Left ventricle myocardium inferior (tissue), 1 donor: Measurements from ENCODE around the gene ANO2. TPM values are rescaled to one million over a fixed set of nuclear protein-coding genes. Genes with fewer than 3 reads are reported as not detected.

Source experiments
- DNase-seq: peaks from one replicate; pipeline ENCODE4 v3.0.0-alpha.2; 2020
- H3K27ac ChIP-seq: fragments of 200-600 bp; replicated peaks from 2 replicates; pipeline ENCODE4 v1.8.0; 2021
- H3K27me3 ChIP-seq: fragments of 200-600 bp; 2 replicates; pipeline ENCODE4 v1.8.0; 2021; ENCODE audit warnings: low read depth
- H3K36me3 ChIP-seq: fragments of 200-600 bp; 2 replicates; pipeline ENCODE4 v1.8.0; 2021
- H3K4me1 ChIP-seq: fragments of 200-600 bp; 2 replicates; pipeline ENCODE4 v1.8.0; 2021
- H3K4me3 ChIP-seq: fragments of 200-600 bp; 2 replicates; pipeline ENCODE4 v1.8.0; 2021; ENCODE audit warnings: mild to moderate bottlenecking, moderate library complexity
- H3K9me3 ChIP-seq: fragments of 200-600 bp; replicated peaks from 2 replicates; pipeline ENCODE4 v1.8.0; 2021
- intact Hi-C: fragments of 100-400 bp; cut with micrococcal nuclease; formaldehyde crosslinking; loops from one replicate; pipeline ENCODE4 v1.11.0; 2022
- total RNA-seq: library from RNA; stranded (reverse); fragmentation: NEBNext Ultra II Directional; extraction: Animal tissue kit (Norgen Biotek cat#: 25700); gene quantifications from one replicate; pipeline ENCODE4 v1.2.1, GENCODE V29; 2021
- TF ChIP-seq, protein P1 (sequence below): fragments of 200-600 bp; IDR thresholded peaks from 2 replicates; pipeline ENCODE4 v1.8.0; 2021; ENCODE audit warnings: antibody characterized with exemption, mild to moderate bottlenecking, borderline replicate concordance
- donor health status: DM: no; HTN: yes; CAD: no; lungs with severe emphysema.

The ANO2 gene
- total RNA-seq, 1 donor from 2014 or later = 13.0 TPM

DNA sequence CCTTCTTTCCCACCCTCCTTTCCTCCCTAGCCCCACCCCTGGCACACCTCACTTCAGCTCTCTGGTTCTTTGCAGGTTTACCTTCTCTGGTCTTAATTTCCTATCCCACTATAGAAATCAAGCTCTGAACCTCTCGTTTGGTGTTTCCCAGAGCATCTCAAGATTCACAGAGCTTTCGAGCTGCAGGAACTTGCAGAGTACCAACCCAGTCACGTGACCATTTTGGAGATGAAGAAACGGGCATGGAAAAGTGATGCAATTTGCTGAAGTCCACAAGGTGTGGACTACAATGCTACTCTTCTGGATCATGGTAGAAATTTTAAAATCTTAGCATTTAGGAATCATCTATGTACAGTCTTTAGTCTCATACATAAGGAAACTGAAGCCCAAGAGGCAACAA is 307.4 kb downstream of the ANO2 start:
- Histone ChIP-seq H3K4me1 (no peaks in the 10 kb centered on the region), H3K4me3 (no peak overlapping the region), H3K27ac (no peak overlapping the region), H3K36me3 (no peaks in the 10 kb centered on the region), H3K27me3 (peaks cover 34% of the 10 kb centered on the region), H3K9me3 (no peaks in the 10 kb centered on the region)
- intact Hi-C loops = no loop called here
- DNase-seq = no peak
- TF ChIP-seq, protein P1, sequence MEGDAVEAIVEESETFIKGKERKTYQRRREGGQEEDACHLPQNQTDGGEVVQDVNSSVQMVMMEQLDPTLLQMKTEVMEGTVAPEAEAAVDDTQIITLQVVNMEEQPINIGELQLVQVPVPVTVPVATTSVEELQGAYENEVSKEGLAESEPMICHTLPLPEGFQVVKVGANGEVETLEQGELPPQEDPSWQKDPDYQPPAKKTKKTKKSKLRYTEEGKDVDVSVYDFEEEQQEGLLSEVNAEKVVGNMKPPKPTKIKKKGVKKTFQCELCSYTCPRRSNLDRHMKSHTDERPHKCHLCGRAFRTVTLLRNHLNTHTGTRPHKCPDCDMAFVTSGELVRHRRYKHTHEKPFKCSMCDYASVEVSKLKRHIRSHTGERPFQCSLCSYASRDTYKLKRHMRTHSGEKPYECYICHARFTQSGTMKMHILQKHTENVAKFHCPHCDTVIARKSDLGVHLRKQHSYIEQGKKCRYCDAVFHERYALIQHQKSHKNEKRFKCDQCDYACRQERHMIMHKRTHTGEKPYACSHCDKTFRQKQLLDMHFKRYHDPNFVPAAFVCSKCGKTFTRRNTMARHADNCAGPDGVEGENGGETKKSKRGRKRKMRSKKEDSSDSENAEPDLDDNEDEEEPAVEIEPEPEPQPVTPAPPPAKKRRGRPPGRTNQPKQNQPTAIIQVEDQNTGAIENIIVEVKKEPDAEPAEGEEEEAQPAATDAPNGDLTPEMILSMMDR = no peak

DNA sequence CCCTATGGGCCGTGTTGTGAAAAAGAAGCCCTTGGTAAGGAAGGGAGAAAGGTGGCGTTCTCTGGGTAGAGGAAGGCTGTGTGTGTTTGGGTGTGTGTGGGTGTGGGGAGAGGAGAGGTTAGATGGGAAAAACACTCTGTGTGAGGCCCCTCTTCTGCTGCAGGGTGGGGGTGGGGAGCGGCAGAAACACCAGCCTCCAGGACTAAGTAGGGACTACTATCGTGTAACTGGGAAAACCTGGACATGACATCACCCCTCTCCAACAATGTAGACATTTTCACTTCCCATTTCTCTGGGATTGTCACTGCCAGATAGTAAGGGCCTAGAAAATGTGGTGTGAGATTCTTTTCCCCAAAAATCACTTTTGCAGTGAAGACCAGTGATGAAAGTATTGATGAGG is 308.2 kb downstream of the ANO2 start:
- H3K4me1 ChIP-seq = no peaks in the 10 kb centered on the region
- TF ChIP-seq, protein P1 = no peak
- H3K27ac ChIP-seq = no peak overlapping the region
- H3K36me3 ChIP-seq = no peaks in the 10 kb centered on the region
- intact Hi-C loops = no loop called here
- no peak overlapping the region for H3K4me3 ChIP-seq
- no peaks in the 10 kb centered on the region for H3K9me3 ChIP-seq
- DNase-seq = no peak
- H3K27me3 ChIP-seq = peaks cover 35% of the 10 kb centered on the region

DNA sequence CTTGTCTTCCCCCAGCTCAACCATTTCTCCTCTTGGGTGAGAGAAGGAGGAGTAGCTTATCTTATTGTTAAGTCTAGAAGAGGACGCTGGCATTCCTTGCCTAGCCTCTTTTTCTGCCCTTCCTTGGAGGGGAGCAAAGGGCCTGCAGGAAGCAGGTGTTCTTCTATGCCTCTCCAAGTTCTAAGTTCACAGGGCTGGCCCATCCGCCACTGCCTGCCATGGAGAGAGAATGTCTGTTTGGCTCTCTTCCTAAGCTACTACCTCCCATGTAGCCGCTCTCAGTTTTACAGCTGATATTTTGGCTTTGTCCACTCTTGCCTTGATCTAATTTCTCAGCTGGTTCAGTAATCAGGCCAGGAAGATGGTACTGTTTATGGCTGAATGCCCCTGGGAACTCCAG is 312.0 kb downstream of the ANO2 start:
- intact Hi-C loops = no loop called here
- peaks cover 31% of the 10 kb centered on the region for H3K27me3 ChIP-seq
- H3K4me3 ChIP-seq = no peak overlapping the region
- TF ChIP-seq, protein P1 = no peak
- no peak overlapping the region for H3K27ac ChIP-seq
- H3K4me1 ChIP-seq = no peaks in the 10 kb centered on the region
- no peak for DNase-seq
- H3K9me3 ChIP-seq = no peaks in the 10 kb centered on the region
- H3K36me3 ChIP-seq = no peaks in the 10 kb centered on the region

DNA sequence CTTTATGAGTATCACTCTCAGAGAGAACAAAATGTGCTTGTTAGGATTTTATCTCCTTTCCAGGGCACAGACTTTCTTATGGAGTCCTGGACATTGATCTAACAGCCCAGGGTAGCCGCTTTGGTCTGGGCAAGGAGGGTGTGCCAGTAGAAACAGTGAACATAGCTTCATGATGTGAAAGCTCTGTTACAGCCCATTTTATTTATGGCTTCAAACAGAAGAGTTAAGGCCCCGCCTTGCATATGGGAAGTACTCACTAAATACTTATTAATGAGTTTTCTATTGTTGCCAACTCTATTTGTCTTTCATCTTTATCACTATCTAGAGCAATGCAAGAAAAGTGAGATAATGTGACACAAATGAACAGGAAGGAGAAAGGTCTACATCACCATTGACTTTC is 312.6 kb downstream of the ANO2 start:
- no peak overlapping the region for H3K4me3 ChIP-seq
- TF ChIP-seq, protein P1 = no peak
- H3K4me1 ChIP-seq = no peaks in the 10 kb centered on the region
- H3K27me3 ChIP-seq = peaks cover 31% of the 10 kb centered on the region
- intact Hi-C loops = no loop called here
- H3K9me3 ChIP-seq = no peaks in the 10 kb centered on the region
- no peak for DNase-seq
- no peak overlapping the region for H3K27ac ChIP-seq
- no peaks in the 10 kb centered on the region for H3K36me3 ChIP-seq

DNA sequence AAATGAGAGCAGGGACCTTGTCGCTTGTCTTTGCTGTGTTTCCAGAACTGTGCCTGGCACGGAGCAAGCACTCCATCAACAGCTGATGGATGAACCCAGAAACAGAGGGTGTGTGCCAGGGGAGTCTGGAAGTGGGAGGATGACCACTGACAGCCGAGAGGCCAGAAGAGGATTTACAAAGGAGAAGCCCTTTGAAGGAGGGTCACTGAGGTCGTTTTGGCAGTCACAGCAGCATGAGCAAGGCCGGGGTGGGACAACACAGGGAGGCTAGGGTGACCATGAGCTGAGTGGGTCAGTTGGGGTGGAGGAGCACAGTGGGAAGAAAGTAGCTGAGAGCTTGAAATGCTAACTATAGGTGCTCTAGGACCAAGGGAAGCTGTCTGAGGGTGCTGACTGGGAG is 313.6 kb downstream of the ANO2 start:
- H3K9me3 ChIP-seq = no peaks in the 10 kb centered on the region
- H3K4me3 ChIP-seq = no peak overlapping the region
- no peak for DNase-seq
- no peaks in the 10 kb centered on the region for H3K4me1 ChIP-seq
- TF ChIP-seq, protein P1 = no peak
- peaks cover 31% of the 10 kb centered on the region for H3K27me3 ChIP-seq
- intact Hi-C loops = no loop called here
- no peak overlapping the region for H3K27ac ChIP-seq
- H3K36me3 ChIP-seq = no peaks in the 10 kb centered on the region

DNA sequence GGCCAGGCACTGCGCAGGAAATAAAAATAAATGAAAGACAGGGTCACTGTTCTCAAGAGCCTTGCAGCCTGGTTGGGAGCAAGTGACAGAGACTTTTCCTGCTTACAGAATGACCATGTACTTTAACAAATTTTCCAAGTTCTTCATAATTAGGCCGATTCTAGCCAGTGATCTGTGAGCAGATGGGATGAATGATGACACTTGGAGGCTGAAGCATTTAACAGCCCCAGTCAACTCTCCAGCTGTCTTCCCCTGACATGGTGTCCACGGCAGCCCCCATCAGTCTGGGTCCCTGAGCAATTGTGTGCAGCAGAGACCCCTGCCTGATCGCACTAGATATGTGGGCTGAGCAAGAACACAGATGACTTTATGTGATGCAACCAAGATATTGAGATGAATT is 314.3 kb downstream of the ANO2 start:
- Histone ChIP-seq H3K27ac (no peak overlapping the region), H3K9me3 (no peaks in the 10 kb centered on the region), H3K36me3 (no peaks in the 10 kb centered on the region), H3K4me1 (no peaks in the 10 kb centered on the region), H3K27me3 (peaks cover 33% of the 10 kb centered on the region), H3K4me3 (no peak overlapping the region)
- DNase-seq = no peak
- intact Hi-C loops = no loop called here
- TF ChIP-seq, protein P1 = no peak
